Caco-2 (cell line): ENCODE data around the gene COPB2. TPM values are rescaled to one million over a fixed set of nuclear protein-coding genes. Genes with fewer than 3 reads are reported as not detected.

Experiments
- BruUV-seq: library from RNA; stranded (reverse); fragments of 400-500 nt; replicated peaks from 2 replicates; lab custom pipeline; 2021; lab: Mats Ljungman, UMichigan
- CTCF ChIA-PET: fragments of 300-600 bp; sonication (Branson Sonifier 250); formaldehyde crosslinking; loops from one replicate; lab custom pipeline; 2022; ENCODE audit warnings: antibody characterized with exemption; lab: Charles Lee
- POLR2A ChIA-PET: fragments of 300-600 bp; sonication (Branson Sonifier 250); formaldehyde crosslinking; loops from one replicate; lab custom pipeline; 2022; ENCODE audit warnings: antibody characterized with exemption; lab: Charles Lee
- DNase-seq, 2 experiments: peaks; one replicate each; pipeline versions ENCODE4 v3.0.0 to v3.0.0-alpha.2; 2020 to 2022
- H3K27me3 ChIP-seq: replicated peaks from 2 replicates; pipeline ENCODE4 v1.6.0; 2011; ENCODE audit warnings: low read length; ENCODE audit not compliant: control insufficient read depth, insufficient read depth
- H3K36me3 ChIP-seq: 2 replicates; pipeline ENCODE4 v1.5.1; 2011; ENCODE audit warnings: low read length; ENCODE audit not compliant: control insufficient read depth, insufficient read depth
- H3K4me1 ChIP-seq: fragments of 250-450 bp; sonication (Bioruptor Pico); 2 replicates; pipeline ENCODE4 v1.5.1; 2020; ENCODE audit warnings: mild to moderate bottlenecking
- H3K4me3 ChIP-seq: 2 replicates; pipeline ENCODE4 v1.5.1; 2011; ENCODE audit warnings: low read depth, mild to moderate bottlenecking, control low read depth, low read length
- H3K9me3 ChIP-seq: fragments of 250-450 bp; sonication (Bioruptor Pico); 2 replicates; pipeline ENCODE4 v1.5.1; 2020; ENCODE audit warnings: mild to moderate bottlenecking, moderate library complexity
- H3K27ac Mint-ChIP-seq: one replicate; pipeline ENCODE4 v1.8.0; 2022; ENCODE audit warnings: mixed read lengths; ENCODE audit not compliant: unreplicated experiment
- H3K27me3 Mint-ChIP-seq: one replicate; pipeline ENCODE4 v1.8.0; 2022; ENCODE audit warnings: mixed read lengths; ENCODE audit not compliant: insufficient read depth, unreplicated experiment
- H3K36me3 Mint-ChIP-seq: one replicate; pipeline ENCODE4 v1.8.0; 2022; ENCODE audit warnings: mild to moderate bottlenecking, mixed read lengths; ENCODE audit not compliant: insufficient read depth, unreplicated experiment
- H3K4me1 Mint-ChIP-seq: one replicate; pipeline ENCODE4 v1.8.0; 2022; ENCODE audit warnings: low read depth, mixed read lengths; ENCODE audit not compliant: unreplicated experiment
- H3K4me3 Mint-ChIP-seq: one replicate; pipeline ENCODE4 v1.8.0; 2022; ENCODE audit warnings: mild to moderate bottlenecking, moderate library complexity, mixed read lengths; ENCODE audit not compliant: unreplicated experiment
- H3K9me3 Mint-ChIP-seq: one replicate; pipeline ENCODE4 v1.8.0; 2022; ENCODE audit warnings: mixed read lengths; ENCODE audit not compliant: unreplicated experiment
- intact Hi-C: fragments of 100-400 bp; cut with micrococcal nuclease; formaldehyde crosslinking; loops from one replicate; pipeline ENCODE4 v1.10.0; 2022; ENCODE audit not compliant: unreplicated experiment
- total RNA-seq: library from RNA; stranded (reverse); gene quantifications from 2 replicates; pipeline ENCODE4 v1.2.3, GENCODE V29; 2022
- TF ChIP-seq, protein P1 (sequence below), 2 experiments: fragments of 200-600 bp in 1 of 2; IDR thresholded peaks; 1 replicate in 1 of 2; 2 replicates in 1 of 2; pipeline versions ENCODE4 v1.5.1 to v1.8.0; 2011 to 2022; ENCODE audit warnings: antibody characterized with exemption in 1 of 2, control low read depth in 1 of 2, inconsistent platforms in 1 of 2, low read depth in 1 of 2, low read length in 1 of 2, mild to moderate bottlenecking in 1 of 2, moderate library complexity in 1 of 2; ENCODE audit not compliant: insufficient read depth in 1 of 2, severe bottlenecking in 1 of 2, unreplicated experiment in 1 of 2

Gene COPB2
- total RNA-seq, 1 experiment from 2014 or later: 130 TPM

- H3K27me3 ChIP-seq: no peaks in the 10 kb centered on the region
- TF ChIP-seq, protein P1, sequence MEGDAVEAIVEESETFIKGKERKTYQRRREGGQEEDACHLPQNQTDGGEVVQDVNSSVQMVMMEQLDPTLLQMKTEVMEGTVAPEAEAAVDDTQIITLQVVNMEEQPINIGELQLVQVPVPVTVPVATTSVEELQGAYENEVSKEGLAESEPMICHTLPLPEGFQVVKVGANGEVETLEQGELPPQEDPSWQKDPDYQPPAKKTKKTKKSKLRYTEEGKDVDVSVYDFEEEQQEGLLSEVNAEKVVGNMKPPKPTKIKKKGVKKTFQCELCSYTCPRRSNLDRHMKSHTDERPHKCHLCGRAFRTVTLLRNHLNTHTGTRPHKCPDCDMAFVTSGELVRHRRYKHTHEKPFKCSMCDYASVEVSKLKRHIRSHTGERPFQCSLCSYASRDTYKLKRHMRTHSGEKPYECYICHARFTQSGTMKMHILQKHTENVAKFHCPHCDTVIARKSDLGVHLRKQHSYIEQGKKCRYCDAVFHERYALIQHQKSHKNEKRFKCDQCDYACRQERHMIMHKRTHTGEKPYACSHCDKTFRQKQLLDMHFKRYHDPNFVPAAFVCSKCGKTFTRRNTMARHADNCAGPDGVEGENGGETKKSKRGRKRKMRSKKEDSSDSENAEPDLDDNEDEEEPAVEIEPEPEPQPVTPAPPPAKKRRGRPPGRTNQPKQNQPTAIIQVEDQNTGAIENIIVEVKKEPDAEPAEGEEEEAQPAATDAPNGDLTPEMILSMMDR (IDR thresholded peaks at IDR 0.05; ENCODE audit: insufficient read depth in 1 of 2, low read depth in 1 of 2, low read length in 1 of 2, severe bottlenecking in 1 of 2, unreplicated experiment in 1 of 2): no peak
- Mint-ChIP-seq H3K27me3 (no peaks in the 10 kb centered on the region), H3K36me3 (peaks cover 94% of the 10 kb centered on the region), H3K9me3 (no peaks in the 10 kb centered on the region), H3K27ac (peak overlapping the region; percentile 5), H3K4me1 (no peaks in the 10 kb centered on the region), H3K4me3 (no peak overlapping the region)
- ChIA-PET POLR2A (no interaction called here), CTCF (interaction anchor here (0.7 kb wide), 1 partner anchor 667 kb away, joined by 3 read pairs; no protein-coding TSS in a partner anchor)
- no peaks in the 10 kb centered on the region for H3K4me1 ChIP-seq
- BruUV-seq: no TSS peak
- no peaks in the 10 kb centered on the region for H3K9me3 ChIP-seq
- no peak for DNase-seq
- peaks cover 3% of the 10 kb centered on the region for H3K36me3 ChIP-seq
- intact Hi-C loops: no loop called here
- H3K4me3 ChIP-seq: no peak overlapping the region
Observed at GRCh38 chr3:139355476-139355875, 34.0 kb downstream of the COPB2 start.

DNA sequence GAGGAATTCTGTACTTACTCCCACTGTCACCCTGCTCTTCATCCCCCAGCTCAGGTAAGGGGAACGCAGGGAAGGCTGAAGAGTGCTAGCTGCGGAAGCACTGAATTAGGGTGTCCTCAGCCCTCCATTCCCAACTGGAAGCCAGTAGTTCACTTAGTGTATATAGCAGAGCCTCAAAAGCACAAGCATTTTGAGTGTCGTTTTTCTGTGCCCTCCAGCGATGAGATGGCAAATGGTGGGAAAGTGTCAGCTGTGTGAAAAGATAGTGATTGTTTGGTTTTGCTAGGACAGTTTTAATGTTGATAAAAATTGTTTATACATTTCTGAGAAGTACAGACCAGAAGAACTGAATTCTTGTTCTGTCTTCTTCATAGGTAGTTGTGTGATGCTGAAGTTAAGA, 34.8 kb downstream of the COPB2 start:
- intact Hi-C loops: no loop called here
- H3K27ac Mint-ChIP-seq: no peak overlapping the region
- no peaks in the 10 kb centered on the region for H3K4me1 Mint-ChIP-seq
- H3K4me3 Mint-ChIP-seq: no peak overlapping the region
- DNase-seq: no peak
- no peaks in the 10 kb centered on the region for H3K9me3 Mint-ChIP-seq
- H3K9me3 ChIP-seq: no peaks in the 10 kb centered on the region
- BruUV-seq: no TSS peak
- no peaks in the 10 kb centered on the region for H3K4me1 ChIP-seq
- peaks cover 92% of the 10 kb centered on the region for H3K36me3 Mint-ChIP-seq
- peaks cover 3% of the 10 kb centered on the region for H3K36me3 ChIP-seq
- no peaks in the 10 kb centered on the region for H3K27me3 Mint-ChIP-seq
- POLR2A ChIA-PET: interaction anchor here (1.3 kb wide), 1 partner anchor 35 kb away, joined by 9 read pairs; the partner anchor contains the start of gene COPB2
- no peaks in the 10 kb centered on the region for H3K27me3 ChIP-seq
- TF ChIP-seq, protein P1 (IDR thresholded peaks at IDR 0.05; ENCODE audit: insufficient read depth in 1 of 2, low read depth in 1 of 2, low read length in 1 of 2, severe bottlenecking in 1 of 2, unreplicated experiment in 1 of 2): no peak
- CTCF ChIA-PET: interaction anchor here (0.6 to 1.4 kb wide), 11 partner anchors 10 to 668 kb away, joined by 3 to 14 read pairs (median 4); partner anchors contain the start of genes COPB2 and MRPS22
- no peak overlapping the region for H3K4me3 ChIP-seq

DNA sequence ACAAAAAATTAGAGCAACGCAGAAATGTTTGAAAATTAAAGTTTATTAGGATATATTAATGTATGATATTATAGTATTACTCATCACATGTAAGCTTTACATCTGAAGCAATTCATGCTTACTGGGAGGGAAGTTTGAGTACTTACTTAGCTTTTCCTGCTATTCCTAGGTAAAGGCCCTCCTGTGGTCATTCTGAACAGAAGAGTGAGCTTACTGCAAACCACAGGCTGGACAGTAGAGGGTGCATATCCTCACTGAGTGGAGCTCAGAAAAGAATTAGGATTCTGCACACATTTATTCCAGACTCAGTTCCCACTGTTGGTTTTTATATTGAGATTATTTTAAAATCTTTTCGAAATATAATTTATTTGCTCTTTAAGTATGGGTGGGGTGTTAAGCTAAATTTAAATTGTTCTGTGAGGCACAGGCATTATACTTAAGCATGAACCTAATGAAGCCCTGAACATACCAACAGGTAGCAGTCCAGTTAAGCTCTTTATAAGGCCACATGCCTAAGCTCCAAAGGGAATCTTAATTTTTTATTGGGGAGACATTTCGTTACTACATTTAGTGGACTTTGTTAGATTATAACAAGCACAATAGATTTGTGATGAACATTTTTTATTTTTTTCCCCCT, 35.4 kb downstream of the COPB2 start:
- CTCF ChIA-PET: interaction anchor here (0.6 to 1.4 kb wide), 18 partner anchors 9 to 583 kb away, joined by 3 to 14 read pairs (median 4); partner anchors contain the start of genes COPB2 and MRPS22
- H3K27me3 Mint-ChIP-seq: no peaks in the 10 kb centered on the region
- Histone ChIP-seq H3K9me3 (no peaks in the 10 kb centered on the region), H3K4me3 (no peak overlapping the region), H3K4me1 (no peaks in the 10 kb centered on the region), H3K27me3 (no peaks in the 10 kb centered on the region), H3K36me3 (peaks cover 4% of the 10 kb centered on the region)
- POLR2A ChIA-PET: interaction anchor here (0.5 to 1.3 kb wide), 2 partner anchors 10 to 36 kb away, joined by 3 to 9 read pairs; partner anchors contain the start of genes COPB2 and MRPS22
- no peaks in the 10 kb centered on the region for H3K9me3 Mint-ChIP-seq
- TF ChIP-seq, protein P1 (IDR thresholded peaks at IDR 0.05; ENCODE audit: insufficient read depth in 1 of 2, low read depth in 1 of 2, low read length in 1 of 2, severe bottlenecking in 1 of 2, unreplicated experiment in 1 of 2): peak; percentile 81 to 97
- H3K4me1 Mint-ChIP-seq: no peaks in the 10 kb centered on the region
- peak; percentile 61 to 64 for DNase-seq
- peaks cover 92% of the 10 kb centered on the region for H3K36me3 Mint-ChIP-seq
- no peak overlapping the region for H3K27ac Mint-ChIP-seq
- H3K4me3 Mint-ChIP-seq: no peak overlapping the region
- intact Hi-C loops: no loop called here
- BruUV-seq: no TSS peak
